H1 (cell line): Measurements from ENCODE around the gene KRT78. TPM values are rescaled to one million over a fixed set of nuclear protein-coding genes. Genes with fewer than 3 reads are reported as not detected.

ENCODE experiments used
- CEBPB ChIP-seq: IDR thresholded peaks from 2 replicates; pipeline ENCODE4 v1.6.1; 2012; ENCODE audit warnings: low read depth, low read length
- EGR1 ChIP-seq: IDR thresholded peaks from 2 replicates; pipeline ENCODE4 v1.6.1; 2011; ENCODE audit warnings: low read depth, low read length, borderline replicate concordance
- HDAC6 ChIP-seq: IDR thresholded peaks from one replicate; pipeline ENCODE4 v1.7.1; 2012; ENCODE audit warnings: low read depth, mild to moderate bottlenecking, inconsistent platforms, low read length, moderate library complexity
- JUND ChIP-seq: IDR thresholded peaks from 2 replicates; pipeline ENCODE4 v1.6.1; 2011; ENCODE audit warnings: mild to moderate bottlenecking, improper control_type of control experiment, low read length
- KDM1A ChIP-seq: fragments of 200-600, 300-600 bp; sonication (generic); IDR thresholded peaks from 2 replicates; pipeline ENCODE4 v1.7.1; 2016; ENCODE audit warnings: mild to moderate bottlenecking, low read length, borderline replicate concordance
- SAP30 ChIP-seq: fragments of 300-600 bp; sonication (generic); IDR thresholded peaks from 2 replicates; pipeline ENCODE4 v1.7.1; 2012; ENCODE audit warnings: low read length, moderate library complexity, mild to moderate bottlenecking, inconsistent platforms; ENCODE audit not compliant: insufficient read depth, insufficient replicate concordance
- TCF12 ChIP-seq: IDR thresholded peaks from 2 replicates; pipeline ENCODE4 v1.6.1; 2011; ENCODE audit warnings: low read depth, mild to moderate bottlenecking, low read length
- polyA plus RNA-seq, 7 experiments: library from polyadenylated mRNA; depleted of rRNA in 3 of 7; stranded (reverse) in 5 of 7; unstranded in 2 of 7; fragments of >200 nt in 5 of 7; fragments of 200-250 nt in 2 of 7; gene quantifications; 1 replicate in 5 of 7; 2 replicates in 1 of 7; 4 replicates in 1 of 7; pipeline versions ENCODE4 v1.2.1 to v1.2.3, GENCODE V29; 2011 to 2013; ENCODE audit warnings: missing spikeins in 2 of 7, mixed read lengths in 2 of 7
- total RNA-seq: library from RNA; stranded (reverse); fragmentation: NEBNext Ultra II Directional; extraction: Animal tissue kit (Norgen Biotek cat#: 25700); gene quantifications from 2 replicates; pipeline ENCODE4 v1.2.1, GENCODE V29; 2021
- TF ChIP-seq, protein P1 (sequence below): fragments of 300-600 bp; sonication (generic); IDR thresholded peaks from 2 replicates; pipeline ENCODE4 v1.7.1; 2012; ENCODE audit warnings: low read length, moderate library complexity, mild to moderate bottlenecking, inconsistent platforms; ENCODE audit not compliant: insufficient replicate concordance

The KRT78 gene
- total and polyA plus RNA-seq, 2 of the 8 experiments (the other 6 are each of a cell fraction or from before 2014, with no cell fraction given) = not detected

DNA sequence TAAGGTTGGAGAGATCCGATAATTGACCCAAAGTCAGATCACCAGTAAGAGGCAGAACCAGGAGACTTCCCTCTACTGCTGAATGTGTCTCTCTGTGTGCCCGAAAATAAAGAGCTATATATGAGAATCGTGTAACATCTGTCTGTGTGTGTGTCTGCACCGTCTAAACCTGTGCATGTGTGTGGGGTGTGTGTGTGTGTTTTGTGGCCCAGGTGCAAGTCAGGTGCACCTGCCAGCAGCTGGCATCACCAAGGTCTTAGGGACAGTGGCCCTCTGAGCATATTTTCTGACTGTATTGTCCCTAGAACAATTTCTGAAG, 24.7 kb upstream of the KRT78 start (continued):
- TF ChIP-seq, protein P1, sequence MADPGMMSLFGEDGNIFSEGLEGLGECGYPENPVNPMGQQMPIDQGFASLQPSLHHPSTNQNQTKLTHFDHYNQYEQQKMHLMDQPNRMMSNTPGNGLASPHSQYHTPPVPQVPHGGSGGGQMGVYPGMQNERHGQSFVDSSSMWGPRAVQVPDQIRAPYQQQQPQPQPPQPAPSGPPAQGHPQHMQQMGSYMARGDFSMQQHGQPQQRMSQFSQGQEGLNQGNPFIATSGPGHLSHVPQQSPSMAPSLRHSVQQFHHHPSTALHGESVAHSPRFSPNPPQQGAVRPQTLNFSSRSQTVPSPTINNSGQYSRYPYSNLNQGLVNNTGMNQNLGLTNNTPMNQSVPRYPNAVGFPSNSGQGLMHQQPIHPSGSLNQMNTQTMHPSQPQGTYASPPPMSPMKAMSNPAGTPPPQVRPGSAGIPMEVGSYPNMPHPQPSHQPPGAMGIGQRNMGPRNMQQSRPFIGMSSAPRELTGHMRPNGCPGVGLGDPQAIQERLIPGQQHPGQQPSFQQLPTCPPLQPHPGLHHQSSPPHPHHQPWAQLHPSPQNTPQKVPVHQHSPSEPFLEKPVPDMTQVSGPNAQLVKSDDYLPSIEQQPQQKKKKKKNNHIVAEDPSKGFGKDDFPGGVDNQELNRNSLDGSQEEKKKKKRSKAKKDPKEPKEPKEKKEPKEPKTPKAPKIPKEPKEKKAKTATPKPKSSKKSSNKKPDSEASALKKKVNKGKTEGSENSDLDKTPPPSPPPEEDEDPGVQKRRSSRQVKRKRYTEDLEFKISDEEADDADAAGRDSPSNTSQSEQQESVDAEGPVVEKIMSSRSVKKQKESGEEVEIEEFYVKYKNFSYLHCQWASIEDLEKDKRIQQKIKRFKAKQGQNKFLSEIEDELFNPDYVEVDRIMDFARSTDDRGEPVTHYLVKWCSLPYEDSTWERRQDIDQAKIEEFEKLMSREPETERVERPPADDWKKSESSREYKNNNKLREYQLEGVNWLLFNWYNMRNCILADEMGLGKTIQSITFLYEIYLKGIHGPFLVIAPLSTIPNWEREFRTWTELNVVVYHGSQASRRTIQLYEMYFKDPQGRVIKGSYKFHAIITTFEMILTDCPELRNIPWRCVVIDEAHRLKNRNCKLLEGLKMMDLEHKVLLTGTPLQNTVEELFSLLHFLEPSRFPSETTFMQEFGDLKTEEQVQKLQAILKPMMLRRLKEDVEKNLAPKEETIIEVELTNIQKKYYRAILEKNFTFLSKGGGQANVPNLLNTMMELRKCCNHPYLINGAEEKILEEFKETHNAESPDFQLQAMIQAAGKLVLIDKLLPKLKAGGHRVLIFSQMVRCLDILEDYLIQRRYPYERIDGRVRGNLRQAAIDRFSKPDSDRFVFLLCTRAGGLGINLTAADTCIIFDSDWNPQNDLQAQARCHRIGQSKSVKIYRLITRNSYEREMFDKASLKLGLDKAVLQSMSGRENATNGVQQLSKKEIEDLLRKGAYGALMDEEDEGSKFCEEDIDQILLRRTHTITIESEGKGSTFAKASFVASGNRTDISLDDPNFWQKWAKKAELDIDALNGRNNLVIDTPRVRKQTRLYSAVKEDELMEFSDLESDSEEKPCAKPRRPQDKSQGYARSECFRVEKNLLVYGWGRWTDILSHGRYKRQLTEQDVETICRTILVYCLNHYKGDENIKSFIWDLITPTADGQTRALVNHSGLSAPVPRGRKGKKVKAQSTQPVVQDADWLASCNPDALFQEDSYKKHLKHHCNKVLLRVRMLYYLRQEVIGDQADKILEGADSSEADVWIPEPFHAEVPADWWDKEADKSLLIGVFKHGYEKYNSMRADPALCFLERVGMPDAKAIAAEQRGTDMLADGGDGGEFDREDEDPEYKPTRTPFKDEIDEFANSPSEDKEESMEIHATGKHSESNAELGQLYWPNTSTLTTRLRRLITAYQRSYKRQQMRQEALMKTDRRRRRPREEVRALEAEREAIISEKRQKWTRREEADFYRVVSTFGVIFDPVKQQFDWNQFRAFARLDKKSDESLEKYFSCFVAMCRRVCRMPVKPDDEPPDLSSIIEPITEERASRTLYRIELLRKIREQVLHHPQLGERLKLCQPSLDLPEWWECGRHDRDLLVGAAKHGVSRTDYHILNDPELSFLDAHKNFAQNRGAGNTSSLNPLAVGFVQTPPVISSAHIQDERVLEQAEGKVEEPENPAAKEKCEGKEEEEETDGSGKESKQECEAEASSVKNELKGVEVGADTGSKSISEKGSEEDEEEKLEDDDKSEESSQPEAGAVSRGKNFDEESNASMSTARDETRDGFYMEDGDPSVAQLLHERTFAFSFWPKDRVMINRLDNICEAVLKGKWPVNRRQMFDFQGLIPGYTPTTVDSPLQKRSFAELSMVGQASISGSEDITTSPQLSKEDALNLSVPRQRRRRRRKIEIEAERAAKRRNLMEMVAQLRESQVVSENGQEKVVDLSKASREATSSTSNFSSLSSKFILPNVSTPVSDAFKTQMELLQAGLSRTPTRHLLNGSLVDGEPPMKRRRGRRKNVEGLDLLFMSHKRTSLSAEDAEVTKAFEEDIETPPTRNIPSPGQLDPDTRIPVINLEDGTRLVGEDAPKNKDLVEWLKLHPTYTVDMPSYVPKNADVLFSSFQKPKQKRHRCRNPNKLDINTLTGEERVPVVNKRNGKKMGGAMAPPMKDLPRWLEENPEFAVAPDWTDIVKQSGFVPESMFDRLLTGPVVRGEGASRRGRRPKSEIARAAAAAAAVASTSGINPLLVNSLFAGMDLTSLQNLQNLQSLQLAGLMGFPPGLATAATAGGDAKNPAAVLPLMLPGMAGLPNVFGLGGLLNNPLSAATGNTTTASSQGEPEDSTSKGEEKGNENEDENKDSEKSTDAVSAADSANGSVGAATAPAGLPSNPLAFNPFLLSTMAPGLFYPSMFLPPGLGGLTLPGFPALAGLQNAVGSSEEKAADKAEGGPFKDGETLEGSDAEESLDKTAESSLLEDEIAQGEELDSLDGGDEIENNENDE = no peak
- no peak for TF ChIP-seq EGR1
- no peak for TF ChIP-seq CEBPB
- TF ChIP-seq TCF12 = no peak
- TF ChIP-seq HDAC6 = no peak
- no peak for TF ChIP-seq KDM1A
- TF ChIP-seq JUND = no peak
- TF ChIP-seq SAP30 = no peak
